Jurkat, Clone E6-1 (cell line): ENCODE results near the gene CCDC9B.
A peak's percentile ranks its signal among the peaks of the same experiment; 100 is the strongest.

Experiments
- DNase-seq: peaks from one replicate; pipeline ENCODE4 v3.0.0-alpha.2; 2011; ENCODE audit warnings: low read depth, low spot score
- H3K4me3 ChIP-seq: 2 replicates; pipeline ENCODE4 v1.5.1; 2011; ENCODE audit warnings: mild to moderate bottlenecking, low read length, control low read depth, moderate library complexity

Gene CCDC9B

DNA sequence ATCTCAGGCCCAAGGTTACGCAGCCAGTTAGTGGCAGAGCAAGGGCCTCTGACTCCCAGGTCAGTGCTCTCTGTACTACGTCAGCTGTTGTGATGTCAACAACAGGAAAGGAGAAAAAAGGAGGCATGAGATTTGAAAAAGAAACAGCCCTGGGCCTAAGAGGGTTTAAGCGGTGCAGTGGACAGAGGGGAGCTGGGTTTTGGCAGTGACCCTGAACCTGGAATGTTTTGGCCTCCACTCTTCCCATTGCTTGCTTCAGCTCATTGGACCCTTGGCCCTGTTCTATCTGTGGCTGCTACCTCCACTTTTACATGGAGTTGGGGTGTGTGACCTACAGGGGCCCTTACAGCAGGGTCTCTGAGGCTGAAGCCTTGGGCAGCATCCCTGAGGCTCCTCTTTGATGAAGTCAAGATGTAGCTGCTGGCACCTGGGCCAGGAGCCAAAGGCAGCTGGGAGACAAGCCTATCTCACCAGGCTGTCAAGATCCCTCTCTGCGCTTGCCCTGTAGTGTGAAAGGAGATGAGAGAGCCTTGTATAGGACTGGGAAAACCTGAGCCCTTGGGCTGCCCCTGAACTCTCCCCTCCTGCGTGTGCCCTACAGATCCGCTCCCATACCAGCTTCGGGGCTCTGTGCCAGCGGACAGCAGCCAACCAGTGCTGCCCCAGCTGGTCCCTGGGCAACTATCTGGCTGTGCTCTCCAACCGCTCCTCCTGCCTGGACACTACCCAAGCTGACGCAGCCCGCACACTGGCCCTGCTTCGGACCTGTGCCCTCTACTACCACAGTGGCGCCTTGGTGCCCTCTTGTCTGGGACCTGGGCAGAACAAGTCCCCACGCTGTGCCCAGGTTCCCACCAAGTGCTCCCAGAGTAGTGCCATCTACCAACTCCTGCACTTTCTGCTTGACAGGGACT, 26.0 kb upstream of the CCDC9B start:
- DNase-seq: no peak
- peak overlapping the region; percentile 67 for H3K4me3 ChIP-seq

DNA sequence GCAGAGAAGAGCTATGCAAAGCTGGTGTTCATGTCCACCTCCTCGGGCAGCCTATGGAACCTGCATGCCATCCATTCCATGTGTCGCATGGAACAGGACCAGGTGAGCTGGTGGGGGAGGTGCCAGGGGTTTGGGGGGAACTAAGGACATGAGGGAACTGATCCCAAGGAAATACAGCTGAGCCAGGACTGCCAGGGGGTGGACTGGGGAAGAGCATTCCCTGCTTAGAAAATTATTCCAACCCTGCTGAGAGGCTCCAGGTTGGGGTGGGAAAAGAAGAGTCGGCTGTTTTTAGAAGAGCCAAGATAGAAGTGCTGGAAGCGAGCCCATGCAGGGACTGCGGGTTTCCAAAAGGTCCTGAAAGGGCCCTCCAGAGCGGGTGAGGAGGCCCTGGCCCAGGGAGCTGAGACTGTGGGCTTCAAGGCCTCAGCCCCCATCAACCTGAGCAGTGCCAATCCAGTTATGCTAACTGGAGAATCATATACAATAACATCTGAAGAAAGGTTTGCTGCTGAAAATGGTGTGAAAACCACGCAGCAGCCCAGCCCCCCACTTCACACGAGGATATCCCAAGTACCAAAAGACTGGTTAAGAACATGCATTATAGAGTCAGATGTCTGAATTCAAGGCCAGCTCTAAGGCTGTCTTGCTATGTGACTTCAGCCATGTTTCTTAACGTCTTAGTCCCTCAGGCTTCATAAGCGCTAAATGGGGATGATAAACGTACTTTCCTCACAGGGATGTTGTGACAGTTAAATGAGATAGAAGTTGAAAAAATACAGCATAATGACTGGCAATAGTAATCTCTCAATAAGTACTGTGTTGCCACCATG, 25.1 kb upstream of the CCDC9B start:
- DNase-seq: no peak
- H3K4me3 ChIP-seq: no peak overlapping the region

DNA sequence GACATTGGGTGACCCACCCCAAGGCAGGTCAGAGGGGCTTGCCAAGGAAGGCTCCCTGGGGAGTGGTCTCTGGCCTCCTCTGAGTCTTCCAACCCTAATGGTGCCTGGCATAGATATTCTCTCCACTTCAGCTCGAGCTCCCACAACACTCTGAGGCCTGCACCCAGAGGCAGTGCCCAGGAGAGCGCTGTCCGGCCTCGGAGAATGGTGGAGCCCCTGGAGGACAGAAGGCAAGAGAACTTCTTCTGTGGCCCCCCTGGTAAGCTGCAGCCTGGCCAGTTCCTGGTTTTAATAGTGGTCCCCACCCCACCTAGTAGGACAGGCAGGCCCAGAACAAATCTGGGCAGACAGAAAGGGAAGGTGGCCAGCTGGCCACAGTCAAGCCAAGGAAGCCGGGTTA, 24.3 kb upstream of the CCDC9B start:
- no peak overlapping the region for H3K4me3 ChIP-seq
- DNase-seq: no peak

DNA sequence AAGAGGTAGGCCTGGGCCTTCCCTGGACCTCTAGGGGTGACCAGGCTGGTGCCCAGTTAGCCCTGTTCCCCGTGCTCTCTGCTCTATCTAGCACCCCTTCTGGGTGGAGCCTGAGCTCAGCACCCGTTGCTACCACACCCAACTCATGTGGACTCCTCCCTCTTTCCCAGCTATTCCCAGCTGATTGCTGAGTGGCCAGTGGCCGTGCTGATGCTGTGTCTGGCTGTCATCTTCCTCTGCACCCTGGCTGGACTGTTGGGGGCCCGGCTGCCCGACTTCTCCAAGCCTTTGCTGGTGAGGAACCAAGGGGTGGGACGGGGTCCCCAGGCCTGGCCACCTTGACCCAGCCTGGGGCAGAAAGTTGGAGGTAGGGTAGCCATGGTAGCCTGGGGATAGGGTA, 23.5 kb upstream of the CCDC9B start:
- DNase-seq: no peak
- H3K4me3 ChIP-seq: no peak overlapping the region

DNA sequence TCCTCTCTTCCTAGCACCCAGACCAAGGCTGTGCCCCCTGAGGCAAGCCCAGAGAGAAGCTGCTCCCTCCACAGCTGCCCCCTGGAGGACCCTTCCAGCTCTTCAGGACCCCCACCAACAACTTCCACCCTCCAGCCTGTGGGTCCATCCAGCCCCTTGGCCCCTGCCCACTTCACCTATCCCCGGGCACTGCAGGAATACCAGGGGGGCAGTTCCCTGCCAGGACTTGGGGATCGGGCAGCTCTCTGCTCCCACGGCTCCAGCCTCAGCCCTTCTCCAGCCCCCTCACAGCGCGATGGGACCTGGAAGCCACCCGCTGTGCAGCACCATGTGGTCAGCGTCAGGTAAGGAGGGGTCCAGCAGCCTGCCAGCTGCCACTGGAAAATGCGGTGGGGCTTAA, 22.9 kb upstream of the CCDC9B start:
- H3K4me3 ChIP-seq: no peak overlapping the region
- no peak for DNase-seq

DNA sequence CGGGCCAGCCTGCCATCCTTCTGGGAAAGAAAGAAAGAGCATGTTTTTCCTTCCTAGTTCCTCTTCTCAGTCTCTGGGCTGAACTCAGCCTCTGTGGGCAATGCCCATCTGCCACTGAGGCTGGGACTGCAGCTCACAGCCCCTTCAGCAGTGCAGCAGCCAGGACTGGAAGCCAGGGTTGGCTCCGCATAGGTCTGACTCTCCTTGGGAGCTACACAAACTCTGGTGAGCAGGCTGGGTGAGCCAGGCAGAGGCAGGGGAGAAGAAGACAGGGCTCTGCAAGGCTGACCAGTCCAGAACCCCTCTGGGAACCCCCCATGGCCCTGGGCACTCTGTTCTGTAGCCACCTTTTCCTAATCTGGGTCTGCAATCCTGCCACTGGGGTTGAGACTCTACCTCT, 20.9 kb upstream of the CCDC9B start:
- H3K4me3 ChIP-seq: no peak overlapping the region
- no peak for DNase-seq

DNA sequence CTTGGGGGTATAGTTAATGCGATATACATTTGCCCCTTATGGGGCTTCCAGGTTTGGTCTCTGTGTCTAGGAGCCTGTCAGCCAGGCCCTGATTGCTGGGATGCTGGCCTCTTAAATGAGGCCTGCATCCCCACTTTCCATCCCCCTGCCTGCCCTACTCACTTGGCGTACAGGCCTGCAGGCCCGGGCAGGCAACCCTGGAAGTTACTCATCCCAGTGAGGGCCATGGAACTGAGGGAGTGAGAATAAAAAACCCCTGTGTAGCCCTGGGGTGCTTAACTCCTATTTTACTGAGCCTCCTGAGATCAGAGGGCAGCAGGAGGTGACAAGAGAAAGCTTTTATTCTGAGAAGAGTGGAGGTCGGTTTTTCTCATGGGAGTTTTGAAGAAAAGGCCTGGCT, 19.3 kb upstream of the CCDC9B start:
- H3K4me3 ChIP-seq: no peak overlapping the region
- no peak for DNase-seq

DNA sequence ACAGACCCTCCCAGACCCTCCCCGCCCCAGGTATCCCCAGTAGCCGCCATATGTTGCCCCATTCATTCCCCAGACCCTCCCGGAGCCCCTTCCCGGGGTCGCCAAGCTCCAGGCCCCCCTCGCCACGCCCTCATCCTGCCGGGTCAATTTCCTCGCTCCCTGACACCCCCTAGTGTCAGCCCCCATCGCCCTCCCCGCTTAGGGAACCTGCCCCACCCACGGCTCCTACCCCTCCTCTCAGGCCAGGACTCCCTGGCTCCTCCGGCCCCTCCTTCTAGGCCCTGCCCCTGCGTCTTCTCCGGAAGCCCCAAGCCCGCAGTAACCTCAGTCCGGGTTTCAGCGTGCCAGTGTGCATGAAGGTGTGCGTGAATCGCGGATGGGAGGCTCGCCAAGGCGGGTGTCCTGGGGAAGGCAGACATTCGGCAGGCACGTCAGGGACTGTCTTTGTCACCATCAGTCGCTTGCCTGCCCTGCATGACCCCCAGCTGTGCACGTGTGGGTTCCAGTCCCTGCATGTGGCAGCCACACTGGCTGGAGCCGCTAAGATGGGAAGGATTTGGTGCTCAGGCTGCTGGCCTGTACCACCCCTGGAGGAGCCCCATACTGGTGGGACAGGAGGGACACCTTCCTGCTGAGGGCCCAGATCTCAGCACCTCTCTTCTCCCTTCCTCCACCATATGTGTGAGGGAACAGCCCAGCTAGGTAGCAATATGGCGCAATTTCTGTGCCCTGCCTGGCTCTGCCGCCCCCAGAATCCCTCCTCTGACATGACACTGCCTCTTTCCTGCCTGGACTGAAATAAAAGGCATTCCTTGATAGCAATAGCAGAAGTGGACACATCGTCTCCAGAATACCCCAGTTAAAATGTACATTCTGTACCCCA, 18.0 kb upstream of the CCDC9B start:
- peak; percentile 32 for DNase-seq
- peak overlapping the region; percentile 68 for H3K4me3 ChIP-seq

DNA sequence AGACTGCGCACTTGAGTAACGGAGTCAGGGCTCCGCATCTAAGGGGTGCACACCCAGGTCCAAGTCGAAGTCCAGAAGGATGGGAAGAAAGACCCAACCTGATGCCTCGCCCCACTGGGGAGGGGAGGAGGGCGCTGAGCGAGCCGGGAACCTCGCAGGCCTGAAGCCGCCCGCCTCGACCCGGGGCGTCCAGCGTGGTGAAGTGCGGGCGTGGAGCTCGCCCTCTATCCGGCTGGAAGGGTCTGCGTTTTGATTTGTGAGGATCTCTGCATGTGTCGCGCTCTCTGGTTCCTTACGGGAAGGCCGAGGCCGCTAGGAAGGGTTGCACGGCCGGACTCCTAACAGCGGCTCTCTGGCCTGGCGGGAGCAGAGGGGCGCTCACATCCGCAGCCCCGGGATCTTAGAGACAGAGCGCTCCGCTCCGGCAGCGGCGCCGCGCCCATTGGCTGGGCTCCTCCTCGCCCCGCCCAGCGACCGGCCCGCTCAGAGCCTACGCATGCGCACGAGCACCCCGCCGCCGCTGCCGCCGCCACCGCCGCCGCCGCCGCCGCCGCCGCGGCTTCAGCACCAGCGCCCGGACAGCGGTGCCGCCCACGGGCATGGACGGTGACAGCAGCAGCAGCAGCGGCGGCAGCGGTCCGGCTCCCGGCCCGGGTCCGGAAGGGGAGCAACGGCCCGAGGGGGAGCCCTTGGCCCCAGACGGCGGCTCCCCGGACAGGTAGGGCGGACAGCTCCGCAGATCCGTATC, 17.2 kb upstream of the CCDC9B start, which contains the start of gene DISP2:
TSS of gene DISP2 (plus strand) at position 497 of the 748 bp plus-strand sequence. CDS start at position 600, 103 bp downstream.
- peak; percentile 62 for DNase-seq
- H3K4me3 ChIP-seq: peak within 1 kb of the TSS; percentile 68

DNA sequence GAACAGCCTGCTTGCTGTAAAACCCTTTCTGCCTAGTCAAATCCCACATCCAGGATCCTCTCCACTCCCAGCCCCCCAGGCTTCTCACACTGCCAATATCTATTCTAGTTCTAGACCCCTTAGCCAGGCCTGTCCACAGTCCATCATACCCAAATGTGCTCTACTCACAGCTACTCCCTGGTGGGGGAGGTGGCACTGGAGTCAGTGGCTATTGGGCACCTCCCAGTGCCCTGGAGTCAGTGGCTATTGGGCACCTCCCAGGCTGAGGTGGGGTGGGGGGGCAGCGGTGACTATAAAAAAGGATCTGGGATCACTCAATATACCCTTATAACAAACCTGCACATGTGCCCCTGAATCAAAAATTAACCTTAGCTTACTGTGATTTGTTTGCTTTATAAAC, 16.5 kb upstream of the CCDC9B start:
- peak overlapping the region; percentile 68 for H3K4me3 ChIP-seq

DNA sequence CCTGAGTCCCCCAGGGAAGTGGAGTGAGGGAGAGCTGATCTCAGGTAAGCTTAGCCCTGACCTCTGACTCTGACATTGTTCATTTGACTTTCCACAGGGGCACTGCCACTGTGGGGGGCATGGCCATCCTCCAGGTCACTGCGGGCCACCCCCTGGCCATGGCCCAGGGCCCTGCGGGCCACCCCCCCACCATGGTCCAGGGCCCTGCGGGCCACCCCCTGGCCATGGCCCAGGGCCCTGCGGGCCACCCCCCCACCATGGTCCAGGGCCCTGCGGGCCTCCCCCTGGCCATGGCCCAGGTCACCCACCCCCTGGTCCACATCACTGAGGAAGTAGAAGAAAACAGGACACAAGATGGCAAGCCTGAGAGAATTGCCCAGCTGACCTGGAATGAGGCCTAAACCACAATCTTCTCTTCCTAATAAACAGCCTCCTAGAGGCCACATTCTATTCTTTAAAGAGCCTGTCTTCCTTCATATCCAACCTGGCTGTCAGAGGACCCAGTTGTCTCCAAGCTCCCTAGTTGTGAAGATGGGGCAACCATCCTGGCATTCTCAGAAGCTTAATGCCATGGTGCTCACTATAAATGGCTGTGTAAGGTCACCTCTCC, 15.3 kb upstream of the CCDC9B start:
- no peak overlapping the region for H3K4me3 ChIP-seq
- DNase-seq: no peak

More for the DNA sequence above, 16.5 kb upstream of the CCDC9B start:
- DNase-seq: no peak

DNA sequence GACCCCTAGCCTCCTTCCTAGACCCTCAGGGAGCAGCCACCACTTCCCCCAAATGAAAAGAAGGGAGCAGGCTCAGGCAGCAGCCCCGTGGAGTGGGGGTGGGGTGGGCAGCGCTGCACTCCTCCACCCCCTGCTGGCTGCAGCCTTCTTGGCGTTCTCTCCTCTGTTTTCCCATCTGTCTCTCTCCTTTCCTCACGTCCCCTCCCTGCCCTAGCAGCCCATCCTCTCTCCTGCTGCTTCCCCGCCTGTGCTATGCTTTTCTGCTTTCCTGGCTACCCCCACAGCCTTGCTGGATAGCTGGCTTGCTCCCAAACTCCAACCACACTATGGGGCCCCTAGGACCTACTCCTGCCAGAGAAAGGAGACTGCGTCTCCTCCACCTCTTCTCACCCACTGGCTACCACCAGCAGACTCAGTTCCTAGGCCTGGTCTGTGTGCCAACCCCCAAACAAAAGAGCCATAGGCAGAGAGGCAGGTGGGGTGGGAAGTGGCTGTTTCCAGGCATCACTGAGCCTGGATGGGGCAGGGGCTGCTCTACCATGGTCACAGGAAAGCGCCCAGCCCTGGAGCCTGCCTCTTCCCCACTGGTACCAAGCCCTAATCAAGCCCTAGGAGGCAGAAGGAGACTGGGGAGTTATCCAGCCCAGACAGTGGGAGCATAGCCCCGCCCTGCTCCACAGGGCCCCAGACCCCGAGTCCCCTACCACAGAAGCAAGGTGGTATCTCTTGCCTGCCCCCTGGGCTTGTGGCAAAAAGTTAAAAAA, 13.9 kb upstream of the CCDC9B start:
- peak; percentile 24 for DNase-seq
- no peak overlapping the region for H3K4me3 ChIP-seq

DNA sequence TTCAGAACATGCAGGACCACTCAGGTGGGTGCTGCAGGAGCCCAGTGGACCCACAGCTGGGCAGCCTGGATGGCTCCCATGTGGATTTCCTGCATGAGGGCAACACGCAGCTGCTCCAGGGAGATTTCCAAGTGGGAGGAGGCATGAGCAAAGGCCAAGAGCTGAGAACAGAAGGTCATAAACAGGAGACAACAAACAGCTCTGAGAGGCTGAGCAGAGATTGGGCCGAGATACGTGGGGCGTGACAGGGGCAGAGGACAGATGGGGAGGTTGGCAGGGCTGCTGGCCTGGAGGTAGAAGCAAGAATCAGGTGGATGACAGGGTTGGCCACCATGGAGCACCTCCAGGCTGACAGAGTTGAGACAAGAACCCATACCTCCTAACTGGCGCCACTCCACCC, 13.0 kb upstream of the CCDC9B start:
- no peak overlapping the region for H3K4me3 ChIP-seq
- DNase-seq: no peak

DNA sequence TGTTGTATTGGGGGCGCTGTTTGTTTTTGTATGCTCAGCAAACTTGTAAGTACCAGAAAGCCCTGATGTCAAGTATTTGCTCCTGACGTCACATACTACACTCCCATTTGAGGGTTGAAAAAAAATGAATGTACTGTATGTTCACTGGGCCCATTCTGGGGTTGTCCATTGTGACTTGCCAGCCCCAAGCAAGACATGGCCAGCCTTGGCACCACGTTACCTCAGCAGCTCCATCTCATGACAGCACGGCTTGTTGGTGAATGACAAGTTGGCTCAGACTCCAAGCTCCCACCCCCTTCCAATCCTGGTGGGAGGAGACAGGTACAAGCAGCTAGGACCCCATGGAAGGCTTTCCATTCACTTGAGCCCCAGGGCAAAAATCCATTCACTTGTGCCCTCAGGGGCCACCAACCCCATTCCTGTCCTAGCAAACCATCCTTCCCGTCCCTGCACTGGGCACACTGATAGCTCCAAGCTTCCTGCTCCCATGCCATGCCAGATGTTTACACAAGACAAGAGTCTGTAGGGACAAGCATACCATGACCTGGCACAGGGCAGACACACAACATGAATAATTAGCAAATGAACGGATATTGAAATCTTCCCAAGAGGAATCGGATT, 11.7 kb upstream of the CCDC9B start:
- DNase-seq: no peak
- H3K4me3 ChIP-seq: no peak overlapping the region

DNA sequence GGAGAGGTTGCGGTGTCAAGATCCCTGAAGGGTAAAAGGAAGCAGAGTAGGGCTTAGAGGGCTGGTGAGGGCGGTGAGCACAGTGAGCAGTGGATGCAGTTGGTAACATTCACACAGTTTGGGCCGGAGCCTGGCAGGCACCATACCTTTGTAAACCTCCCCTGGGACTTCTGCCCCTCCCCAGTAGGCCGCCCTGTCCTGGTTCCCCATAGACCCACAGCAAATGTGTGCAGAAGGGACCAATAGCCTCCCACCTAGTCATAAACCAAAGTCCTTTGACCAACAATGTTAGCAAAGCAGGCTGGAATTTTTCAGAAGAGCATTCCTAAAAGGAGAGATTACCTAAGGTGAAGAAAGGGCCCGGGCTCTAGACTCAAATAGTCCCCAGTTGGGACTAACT, 8.4 kb upstream of the CCDC9B start:
- DNase-seq: no peak
- H3K4me3 ChIP-seq: no peak overlapping the region

DNA sequence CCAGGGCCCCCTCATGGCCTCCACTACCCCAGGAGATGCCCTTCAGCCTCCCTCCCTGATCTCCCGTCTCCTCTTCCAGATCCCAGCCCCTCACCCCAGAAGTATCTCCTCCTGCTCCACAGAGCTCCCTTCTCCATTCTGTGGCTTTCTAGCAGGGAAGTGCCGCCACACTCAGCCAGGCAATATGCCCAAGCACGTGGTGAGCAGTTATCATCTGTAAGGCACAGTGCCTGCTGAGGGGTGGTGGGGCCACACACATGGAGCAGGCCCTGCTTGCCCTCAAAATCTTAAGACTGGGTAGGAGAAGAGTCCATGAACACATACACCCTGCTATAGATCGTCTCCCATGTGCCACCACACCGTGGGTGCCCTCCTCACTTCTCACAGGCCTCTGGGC, 7.7 kb upstream of the CCDC9B start:
- DNase-seq: no peak
- no peak overlapping the region for H3K4me3 ChIP-seq
